ENCODE results near the gene NUDC. TPM values are rescaled to one million over a fixed set of nuclear protein-coding genes. Genes with fewer than 3 reads are reported as not detected.

NUDC gene
- total RNA-seq, 2 experiments from 2014 or later: 65.7 to 106 TPM

- H3K4me3 ChIP-seq (ENCODE audit: low read depth, low read length, poor library complexity, severe bottlenecking): no peak overlapping the region
- H3K79me2 ChIP-seq (ENCODE audit: insufficient read depth, low read depth, low read length): no peaks in the 10 kb centered on the region
- ChIA-PET CTCF (ENCODE audit: unreplicated experiment) (no interaction called here), POLR2A (no interaction called here)
- H2AFZ ChIP-seq (ENCODE audit: low read length): no peak overlapping the region
- no peak for DNase-seq (ENCODE audit: low spot score)
- no peaks in the 10 kb centered on the region for H3K4me1 ChIP-seq (ENCODE audit: insufficient read depth, low read length, poor library complexity, severe bottlenecking)
- H4K20me1 ChIP-seq (ENCODE audit: insufficient read depth, low read length): no peaks in the 10 kb centered on the region
- TF ChIP-seq, protein P1, sequence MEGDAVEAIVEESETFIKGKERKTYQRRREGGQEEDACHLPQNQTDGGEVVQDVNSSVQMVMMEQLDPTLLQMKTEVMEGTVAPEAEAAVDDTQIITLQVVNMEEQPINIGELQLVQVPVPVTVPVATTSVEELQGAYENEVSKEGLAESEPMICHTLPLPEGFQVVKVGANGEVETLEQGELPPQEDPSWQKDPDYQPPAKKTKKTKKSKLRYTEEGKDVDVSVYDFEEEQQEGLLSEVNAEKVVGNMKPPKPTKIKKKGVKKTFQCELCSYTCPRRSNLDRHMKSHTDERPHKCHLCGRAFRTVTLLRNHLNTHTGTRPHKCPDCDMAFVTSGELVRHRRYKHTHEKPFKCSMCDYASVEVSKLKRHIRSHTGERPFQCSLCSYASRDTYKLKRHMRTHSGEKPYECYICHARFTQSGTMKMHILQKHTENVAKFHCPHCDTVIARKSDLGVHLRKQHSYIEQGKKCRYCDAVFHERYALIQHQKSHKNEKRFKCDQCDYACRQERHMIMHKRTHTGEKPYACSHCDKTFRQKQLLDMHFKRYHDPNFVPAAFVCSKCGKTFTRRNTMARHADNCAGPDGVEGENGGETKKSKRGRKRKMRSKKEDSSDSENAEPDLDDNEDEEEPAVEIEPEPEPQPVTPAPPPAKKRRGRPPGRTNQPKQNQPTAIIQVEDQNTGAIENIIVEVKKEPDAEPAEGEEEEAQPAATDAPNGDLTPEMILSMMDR (conservative IDR thresholded peaks at IDR 0.05; ENCODE audit: low read length): no peak
- TF ChIP-seq EZH2phosphoT487 (IDR thresholded peaks at IDR 0.05; ENCODE audit: borderline replicate concordance, low read depth, low read length): no peak
- BruUV-seq (replicated peaks): no TSS peak
- intact Hi-C loops (cut with micrococcal nuclease; ENCODE audit: unreplicated experiment): no loop called here
- no peak overlapping the region for H3K4me2 ChIP-seq (ENCODE audit: low read length)
- no peaks in the 10 kb centered on the region for H3K36me3 ChIP-seq (ENCODE audit: insufficient read depth, low read length)
- no peaks in the 10 kb centered on the region for H3K9me3 ChIP-seq (ENCODE audit: low read length)
- no peak overlapping the region for H3K27ac ChIP-seq (ENCODE audit: low read depth, low read length, poor library complexity, severe bottlenecking)
- H3K9me2 ChIP-seq (ENCODE audit: insufficient read depth, low read length): no peaks in the 10 kb centered on the region
Observed at GRCh38 chr1:26976621-26977510, 55.3 kb downstream of the NUDC start.

- Histone ChIP-seq H4K20me1 (ENCODE audit: insufficient read depth, low read length) (no peaks in the 10 kb centered on the region), H3K79me2 (ENCODE audit: insufficient read depth, low read depth, low read length) (no peaks in the 10 kb centered on the region), H3K4me1 (ENCODE audit: insufficient read depth, low read length, poor library complexity, severe bottlenecking) (no peaks in the 10 kb centered on the region), H3K36me3 (ENCODE audit: insufficient read depth, low read length) (no peaks in the 10 kb centered on the region), H3K4me3 (ENCODE audit: low read depth, low read length, poor library complexity, severe bottlenecking) (no peak overlapping the region), H2AFZ (ENCODE audit: low read length) (no peak overlapping the region), H3K4me2 (ENCODE audit: low read length) (no peak overlapping the region), H3K27ac (ENCODE audit: low read depth, low read length, poor library complexity, severe bottlenecking) (no peak overlapping the region), H3K9me2 (ENCODE audit: insufficient read depth, low read length) (no peaks in the 10 kb centered on the region), H3K9me3 (ENCODE audit: low read length) (no peaks in the 10 kb centered on the region)
- CTCF ChIA-PET (ENCODE audit: unreplicated experiment): no interaction called here
- no TSS peak for BruUV-seq (replicated peaks)
- POLR2A ChIA-PET: interaction anchor here (0.9 kb wide), 1 partner anchor 42 kb away, joined by 3 read pairs; no protein-coding TSS in a partner anchor
- no peak for DNase-seq (ENCODE audit: low spot score)
- TF ChIP-seq, protein P1 (conservative IDR thresholded peaks at IDR 0.05; ENCODE audit: low read length): no peak
- TF ChIP-seq EZH2phosphoT487 (IDR thresholded peaks at IDR 0.05; ENCODE audit: borderline replicate concordance, low read depth, low read length): no peak
- intact Hi-C loops (cut with micrococcal nuclease; ENCODE audit: unreplicated experiment): no loop called here
Observed at GRCh38 chr1:26978901-26979300, 57.4 kb downstream of the NUDC start.

All from OCI-LY7 (cell line).